Mesothelial cell of epicardium (in vitro differentiated cells): Measurements from ENCODE around the gene AGR3. TPM values are rescaled to one million over a fixed set of nuclear protein-coding genes. Genes with fewer than 3 reads are reported as not detected.

Experiments
- DNase-seq, 2 experiments: peaks; one replicate each; pipeline ENCODE4 v3.0.0; 2021; ENCODE audit warnings: low spot score in 2 of 2; ENCODE audit not compliant: unreplicated experiment in 2 of 2
- H3K27ac Mint-ChIP-seq: 2 replicates; pipeline ENCODE4 v1.8.0; 2021; ENCODE audit warnings: mixed read lengths
- H3K27me3 Mint-ChIP-seq: 2 replicates; pipeline ENCODE4 v1.8.0; 2021; ENCODE audit warnings: low read depth, mixed read lengths
- H3K36me3 Mint-ChIP-seq: 2 replicates; pipeline ENCODE4 v1.8.0; 2021; ENCODE audit warnings: mixed read lengths
- H3K4me1 Mint-ChIP-seq: 2 replicates; pipeline ENCODE4 v1.8.0; 2021; ENCODE audit warnings: mixed read lengths
- H3K4me3 Mint-ChIP-seq: 2 replicates; pipeline ENCODE4 v1.8.0; 2021; ENCODE audit warnings: mild to moderate bottlenecking, moderate library complexity, mixed read lengths
- H3K9me3 Mint-ChIP-seq: 2 replicates; pipeline ENCODE4 v1.8.0; 2021; ENCODE audit warnings: mixed read lengths
- CTCF ChIP-seq: fragments of 200-600 bp; sonication (generic); IDR thresholded peaks from one replicate; pipeline ENCODE4 v1.5.0; 2021; ENCODE audit warnings: antibody characterized with exemption; ENCODE audit not compliant: unreplicated experiment
- total RNA-seq: library from RNA; stranded (reverse); gene quantifications from 3 replicates; pipeline ENCODE4 v1.2.1, GENCODE V29; 2021

AGR3 gene
- total RNA-seq, 1 donor from 2014 or later, result 1.7 TPM

GRCh38 chr7:16816824-16817223 lies 65.0 kb downstream of the AGR3 start:
- no peaks in the 10 kb centered on the region for H3K4me1 Mint-ChIP-seq
- no peak for DNase-seq
- peaks cover 7% of the 10 kb centered on the region for H3K9me3 Mint-ChIP-seq
- no peak overlapping the region for H3K4me3 Mint-ChIP-seq
- H3K36me3 Mint-ChIP-seq, result no peaks in the 10 kb centered on the region
- H3K27me3 Mint-ChIP-seq, result no peaks in the 10 kb centered on the region
- no peak for TF ChIP-seq CTCF
- H3K27ac Mint-ChIP-seq, result no peak overlapping the region

GRCh38 chr7:16815001-16815400 lies 66.8 kb downstream of the AGR3 start:
- no peak overlapping the region for H3K27ac Mint-ChIP-seq
- no peak for DNase-seq
- H3K4me3 Mint-ChIP-seq, result no peak overlapping the region

GRCh38 chr7:16813232-16813616 lies 68.6 kb downstream of the AGR3 start:
- no peak for TF ChIP-seq CTCF
- peaks cover 2% of the 10 kb centered on the region for H3K4me1 Mint-ChIP-seq
- H3K27me3 Mint-ChIP-seq, result no peaks in the 10 kb centered on the region
- no peak for DNase-seq
- H3K27ac Mint-ChIP-seq, result no peak overlapping the region
- peaks cover 3% of the 10 kb centered on the region for H3K9me3 Mint-ChIP-seq
- H3K36me3 Mint-ChIP-seq, result no peaks in the 10 kb centered on the region
- H3K4me3 Mint-ChIP-seq, result no peak overlapping the region

More at GRCh38 chr7:16815001-16815400, 66.8 kb downstream of the AGR3 start:
- H3K27me3 Mint-ChIP-seq, result no peaks in the 10 kb centered on the region
- peaks cover 2% of the 10 kb centered on the region for H3K4me1 Mint-ChIP-seq
- peaks cover 4% of the 10 kb centered on the region for H3K9me3 Mint-ChIP-seq
- no peak for TF ChIP-seq CTCF
- H3K36me3 Mint-ChIP-seq, result no peaks in the 10 kb centered on the region

GRCh38 chr7:16812542-16813231 lies 69.1 kb downstream of the AGR3 start:
- H3K4me1 Mint-ChIP-seq, result peaks cover 2% of the 10 kb centered on the region
- TF ChIP-seq CTCF, result no peak
- H3K27ac Mint-ChIP-seq, result no peak overlapping the region
- no peak for DNase-seq
- H3K4me3 Mint-ChIP-seq, result no peak overlapping the region
- no peaks in the 10 kb centered on the region for H3K9me3 Mint-ChIP-seq
- H3K36me3 Mint-ChIP-seq, result no peaks in the 10 kb centered on the region
- no peaks in the 10 kb centered on the region for H3K27me3 Mint-ChIP-seq

- Mint-ChIP-seq H3K4me1 (peaks cover 2% of the 10 kb centered on the region), H3K9me3 (no peaks in the 10 kb centered on the region), H3K36me3 (no peaks in the 10 kb centered on the region), H3K27ac (no peak overlapping the region), H3K4me3 (no peak overlapping the region), H3K27me3 (no peaks in the 10 kb centered on the region)
- no peak for DNase-seq
- no peak for TF ChIP-seq CTCF
Measured at GRCh38 chr7:16811551-16811950, 70.2 kb downstream of the AGR3 start.

GRCh38 chr7:16810573-16810972 lies 71.2 kb downstream of the AGR3 start:
- TF ChIP-seq CTCF, result no peak
- Mint-ChIP-seq H3K27me3 (no peaks in the 10 kb centered on the region), H3K4me1 (peaks cover 8% of the 10 kb centered on the region), H3K27ac (no peak overlapping the region), H3K9me3 (no peaks in the 10 kb centered on the region), H3K36me3 (no peaks in the 10 kb centered on the region), H3K4me3 (no peak overlapping the region)
- no peak for DNase-seq
